NCI-H1930 (cell line): ENCODE data around the gene VIPR1.
"Not testable (repeated sequence)": the region's sequence is repeated elsewhere in the genome, so short reads cannot be mapped to it uniquely, and the experiment has no call there.

Source experiments
- DNase-seq, 2 experiments: peaks; one replicate each; lab custom pipeline; 2025; lab: John Stamatoyannopoulos, UW

The VIPR1 gene

GRCh38 chr3:42533161-42533897 is 30.9 kb downstream of the VIPR1 start:
- no peak for DNase-seq

- no peak for DNase-seq
These were observed 33.7 kb downstream of the VIPR1 start for GRCh38 chr3:42535981-42536784.

DNA sequence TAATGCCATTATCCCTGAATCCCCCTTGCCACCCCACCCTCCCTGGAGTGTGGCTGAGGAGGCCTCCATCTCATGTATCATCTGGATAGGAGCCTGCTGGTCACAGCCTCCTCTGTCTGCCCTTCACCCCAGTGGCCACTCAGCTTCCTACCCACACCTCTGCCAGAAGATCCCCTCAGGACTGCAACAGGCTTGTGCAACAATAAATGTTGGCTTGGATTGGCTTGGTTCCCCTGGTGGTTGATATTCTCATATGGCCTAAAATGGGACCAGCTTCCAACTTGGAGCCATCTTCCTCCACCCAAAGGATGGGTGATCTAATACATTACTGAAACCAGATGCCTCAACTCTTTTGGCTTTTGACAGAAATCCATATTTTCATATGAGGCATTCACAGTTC is 34.9 kb downstream of the VIPR1 start:
- no peak for DNase-seq

DNA sequence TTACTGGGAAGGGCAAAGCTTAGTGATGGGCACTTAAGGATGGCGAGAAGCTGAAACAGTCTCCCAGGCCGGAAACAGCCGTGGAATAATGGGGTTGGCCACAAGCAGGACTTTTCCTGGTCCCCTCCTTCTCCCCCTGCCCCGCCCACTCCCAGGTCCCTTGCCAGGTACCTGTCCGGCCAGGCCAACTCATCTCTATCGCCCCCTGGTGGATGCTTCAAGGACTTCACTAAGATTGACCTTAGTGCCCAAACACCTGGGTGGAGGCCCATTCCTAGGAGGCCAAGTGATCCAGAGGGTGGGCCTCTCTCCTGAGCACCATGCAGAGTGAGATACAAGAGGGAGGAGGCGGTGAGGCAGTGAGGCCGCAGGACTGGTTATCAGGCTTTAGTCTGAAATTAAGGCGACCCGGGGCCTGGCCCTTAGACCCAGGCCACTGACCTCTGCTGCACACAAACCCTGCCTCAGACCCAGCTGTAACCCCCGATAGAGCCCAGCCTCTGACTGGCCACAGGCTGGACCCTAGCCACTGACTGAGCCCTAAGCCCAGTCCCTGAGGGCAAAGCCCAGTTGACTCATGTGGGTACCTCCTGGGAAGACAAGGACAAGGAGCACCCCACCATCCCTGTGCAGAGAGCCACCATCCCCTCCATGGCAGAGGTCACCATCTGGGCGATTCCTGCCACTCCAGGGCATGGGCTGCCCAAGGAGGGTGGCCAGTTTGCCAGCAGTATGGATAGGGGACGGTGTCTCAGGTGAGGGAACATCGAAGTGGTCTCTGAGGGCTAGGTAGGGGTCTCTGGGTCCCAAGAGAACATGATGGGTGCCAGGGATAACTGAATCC is 37.6 kb downstream of the VIPR1 start:
- DNase-seq: peak in 1 of 2 experiments; percentile 23

- DNase-seq: no peak
These were observed 38.6 kb downstream of the VIPR1 start for GRCh38 chr3:42541079-42541478.

- DNase-seq: no peak
These were observed 42.2 kb downstream of the VIPR1 start for GRCh38 chr3:42544492-42545283.

GRCh38 chr3:42545284-42545900 is 42.9 kb downstream of the VIPR1 start:
- no peak for DNase-seq

DNA sequence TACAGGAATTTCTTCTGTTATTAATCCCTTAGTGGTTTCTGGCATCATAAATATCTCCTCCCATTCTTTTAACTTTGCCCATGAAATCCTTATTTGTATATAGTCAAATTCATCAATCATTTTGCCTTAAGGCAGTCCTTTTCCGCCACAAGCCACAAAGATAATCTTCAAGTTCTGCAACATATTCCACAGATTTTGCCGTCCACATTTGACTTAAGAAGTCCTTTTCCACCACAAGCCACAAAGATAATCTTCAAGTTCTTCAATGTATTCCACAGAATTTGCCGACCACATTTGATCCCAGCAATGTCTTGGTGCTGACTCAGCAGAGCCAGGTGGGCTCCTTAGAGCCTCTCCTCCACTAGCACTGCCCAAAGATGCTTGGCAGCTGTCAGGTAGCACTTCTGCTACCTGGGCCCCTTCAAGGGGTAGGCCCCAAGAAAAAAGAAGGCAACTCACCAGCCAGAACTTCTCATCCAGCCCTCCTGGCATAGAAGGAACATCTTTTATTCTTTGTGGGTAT is 44.3 kb downstream of the VIPR1 start:
- no peak for DNase-seq

DNA sequence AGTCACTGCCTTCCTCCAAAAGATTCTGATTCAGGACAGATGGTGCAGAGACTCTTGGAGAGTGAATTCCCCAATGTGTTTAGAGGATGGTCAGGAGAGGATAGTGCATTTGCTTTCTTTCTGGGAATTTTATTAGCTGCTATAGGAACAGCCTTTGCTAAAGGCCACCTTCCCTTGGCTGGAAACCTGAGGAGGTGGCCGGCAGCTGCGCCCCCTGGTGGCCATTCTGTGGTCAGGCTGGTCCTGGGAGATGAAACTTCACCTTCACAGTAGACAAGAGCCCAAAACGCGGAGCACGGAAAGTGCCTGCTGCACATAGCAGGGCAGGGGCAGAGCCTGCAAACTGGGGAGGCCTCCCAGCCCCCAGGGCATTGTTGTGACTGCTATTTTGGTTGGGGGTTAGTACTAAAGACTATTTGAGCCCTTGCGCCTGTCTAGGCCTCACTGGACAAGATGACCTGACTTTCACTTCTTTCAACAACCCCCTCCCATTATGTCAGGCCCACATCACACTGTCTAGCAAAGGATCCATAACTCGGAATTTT is 45.0 kb downstream of the VIPR1 start:
- peak in 1 of 2 experiments; percentile 7 for DNase-seq

DNA sequence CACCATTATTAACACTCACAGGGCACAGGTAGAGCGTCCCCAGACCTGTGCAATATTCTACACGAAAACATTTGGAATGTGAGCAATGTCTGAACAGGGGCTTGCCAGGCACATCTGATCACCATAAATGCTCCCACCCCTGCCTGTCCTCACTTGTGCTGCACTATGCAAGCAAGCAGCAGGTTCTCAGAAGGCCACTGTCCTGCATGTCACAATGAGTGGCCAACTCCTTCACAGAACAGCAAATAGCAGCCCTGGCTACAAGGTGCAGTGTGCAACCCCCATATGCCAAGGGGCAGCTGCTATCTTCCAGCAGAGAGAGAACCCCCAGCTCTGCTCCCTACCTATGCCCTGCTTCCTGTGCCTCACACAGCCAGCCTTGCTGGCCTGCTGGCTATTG is 46.7 kb downstream of the VIPR1 start:
- DNase-seq: no peak

GRCh38 chr3:42550250-42550649 is 47.8 kb downstream of the VIPR1 start:
- DNase-seq: no peak

DNA sequence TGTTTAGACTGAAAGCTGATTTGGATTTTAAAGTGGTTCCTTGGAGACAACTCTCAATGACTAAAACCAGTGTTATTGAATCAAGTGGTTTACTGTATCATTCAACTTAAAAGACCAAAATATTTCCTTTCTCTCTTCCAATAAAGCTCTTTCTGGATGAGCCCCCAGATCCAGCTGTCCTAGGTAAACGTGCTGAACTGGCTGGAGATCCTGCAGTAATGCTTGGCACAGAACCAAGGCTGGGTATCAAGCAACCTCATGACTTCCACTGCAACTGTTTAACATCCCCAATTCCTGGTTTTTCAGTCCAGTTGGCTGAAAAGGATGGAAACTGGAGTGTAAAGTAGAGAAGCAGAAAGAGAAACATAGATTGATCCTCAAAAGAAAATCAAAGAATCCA is 50.4 kb downstream of the VIPR1 start:
- no peak for DNase-seq

- DNase-seq: no peak
These were observed 53.7 kb downstream of the VIPR1 start for GRCh38 chr3:42556089-42556632.

GRCh38 chr3:42556817-42557216 is 54.4 kb downstream of the VIPR1 start:
- DNase-seq: not testable (repeated sequence)

- no peak for DNase-seq
These were observed 55.4 kb downstream of the VIPR1 start for GRCh38 chr3:42557854-42558253.

DNA sequence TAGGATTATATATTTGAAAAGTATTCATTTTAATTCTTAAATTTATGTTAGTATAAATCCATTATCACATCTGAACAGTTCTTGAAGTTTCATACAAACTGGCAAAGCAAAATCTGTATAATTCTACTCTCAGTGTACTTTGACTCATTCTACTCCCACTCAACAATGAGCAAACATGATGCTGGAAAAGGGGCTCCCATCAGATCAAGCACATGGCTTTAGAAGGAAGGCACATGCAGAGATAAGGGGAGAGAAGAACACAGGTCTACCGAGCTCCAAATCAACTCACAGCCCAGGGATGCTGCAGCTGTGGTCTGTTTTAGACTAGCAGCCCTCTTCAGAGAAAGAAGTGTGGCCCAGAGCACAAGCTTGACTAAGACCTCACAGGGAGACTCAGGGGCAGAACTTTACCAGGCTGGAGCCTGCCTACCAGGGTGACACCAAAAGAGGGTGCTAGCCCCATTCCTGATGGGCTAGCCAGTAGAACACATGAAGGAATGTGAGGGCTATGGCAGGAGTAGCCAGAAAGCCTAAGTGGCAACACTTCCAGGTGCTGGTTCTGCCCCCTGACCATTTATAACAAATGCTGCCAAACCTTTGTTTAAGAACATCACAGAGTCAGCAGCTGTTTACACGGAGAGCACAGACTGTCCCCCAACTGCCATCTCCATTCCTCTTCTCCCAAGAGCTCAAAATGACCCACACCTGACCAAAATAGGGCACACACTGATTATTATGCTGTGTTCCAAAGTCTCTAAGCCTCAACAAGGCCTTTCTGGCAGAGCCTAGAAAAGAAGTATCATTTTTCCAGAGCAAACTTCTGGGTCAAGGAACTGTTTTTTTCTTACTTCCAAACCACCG is 59.8 kb downstream of the VIPR1 start:
- DNase-seq: no peak

DNA sequence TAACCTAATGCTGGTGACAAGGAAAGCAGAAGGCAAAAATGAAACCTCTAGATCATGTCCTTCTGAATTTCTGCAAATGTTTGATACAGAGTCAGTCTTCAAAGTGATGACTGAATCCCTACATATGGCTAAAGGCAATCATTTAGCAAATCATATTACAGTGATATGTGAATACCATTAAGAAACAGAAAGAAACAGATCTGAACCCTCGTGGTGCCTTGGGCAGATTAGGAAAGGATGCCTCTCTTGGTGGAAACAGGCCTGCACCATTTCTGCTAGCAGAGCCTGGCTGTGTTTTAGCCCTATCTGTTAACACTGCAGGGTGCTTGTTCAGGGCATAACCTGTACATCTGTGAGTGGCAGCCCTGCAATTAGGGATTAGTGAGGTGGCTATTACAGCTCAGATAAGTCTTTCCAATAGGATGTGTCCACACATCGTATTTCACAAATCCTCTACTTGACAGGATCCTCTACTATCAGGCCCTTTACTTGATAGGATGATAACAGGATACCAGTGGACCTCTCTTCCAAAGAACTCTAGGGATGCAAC is 67.2 kb downstream of the VIPR1 start:
- DNase-seq: no peak

GRCh38 chr3:42572278-42572677 is 69.8 kb downstream of the VIPR1 start:
- DNase-seq: no peak

- no peak for DNase-seq
These were observed 72.8 kb downstream of the VIPR1 start for GRCh38 chr3:42575137-42575741.
